Subcutaneous adipose tissue (tissue), 4 donors: ENCODE measurements around the gene SREK1IP1. TPM values are rescaled to one million over a fixed set of nuclear protein-coding genes. Genes with fewer than 3 reads are reported as not detected.

Experiments
- CTCF ChIP-seq: fragments of 450-650 bp; IDR thresholded peaks from one replicate; pipeline ENCODE4 v1.5.1; 2016; ENCODE audit warnings: low read depth, mild to moderate bottlenecking, control low read depth, antibody characterized with exemption, moderate library complexity
- total RNA-seq, 4 donors: library from RNA; depleted of rRNA; stranded (reverse); fragments of >200 nt; gene quantifications; one replicate each; pipeline ENCODE4 v1.1.0, GENCODE V29; 2016

The SREK1IP1 gene
- total RNA-seq: 10 to 100 TPM; 10.9 to 20.1 (median 13.9) TPM

GRCh38 chr5:64768358-64769312, at the start of gene SREK1IP1, which contains the start of gene CWC27:
SREK1IP1 (minus strand) TSS chr5:64768691; CDS start chr5:64768517, 174 bp downstream.
CWC27 (plus strand) TSS chr5:64768930; CDS start chr5:64769147, 217 bp downstream.
- no peak for TF ChIP-seq CTCF

- no peak for TF ChIP-seq CTCF
Measured at GRCh38 chr5:64818245-64818644, 49.8 kb upstream of the SREK1IP1 start.

GRCh38 chr5:64814073-64814472, 45.6 kb upstream of the SREK1IP1 start:
- no peak for TF ChIP-seq CTCF

GRCh38 chr5:64811050-64811640, 42.7 kb upstream of the SREK1IP1 start:
- no peak for TF ChIP-seq CTCF

- TF ChIP-seq CTCF: no peak
Measured at GRCh38 chr5:64807520-64807919, 39.0 kb upstream of the SREK1IP1 start.

GRCh38 chr5:64806537-64806936, 38.0 kb upstream of the SREK1IP1 start:
- TF ChIP-seq CTCF: no peak

- TF ChIP-seq CTCF: no peak
Measured at GRCh38 chr5:64800926-64801325, 32.4 kb upstream of the SREK1IP1 start.
